Left kidney (tissue), 8 donors: ENCODE measurements around the gene LRRN4. TPM values are rescaled to one million over a fixed set of nuclear protein-coding genes. Genes with fewer than 3 reads are reported as not detected.

ENCODE experiments used
- DNase-seq: peaks from one replicate; pipeline ENCODE4 v3.0.0-alpha.2; 2013
- long read RNA-seq, 8 donors: transcript quantifications; one replicate each; lab custom pipeline, GENCODE V29; 2026
- polyA plus RNA-seq: library from polyadenylated mRNA; unstranded; fragments of 120-200 nt; gene quantifications from one replicate; pipeline ENCODE4 v1.2.1, GENCODE V29; 2013; ENCODE audit not compliant: insufficient read length

LRRN4 gene
- 12.2 TPM for polyA plus RNA-seq
- long read RNA-seq, donor 1, transcript LRRN4-201 (5 exons, 2,692 nt) = major isoform, 5 of 10 reads
- long read RNA-seq, donor 1, partial matches to known transcripts = 5 of 10 reads
- long read RNA-seq, donor 1, other reads (novel, unspliced or antisense) = 0 of 10 reads
- long read RNA-seq, donor 2, transcript LRRN4-201 (5 exons, 2,692 nt) = major isoform, 10 of 10 reads
- long read RNA-seq, donor 2, partial matches to known transcripts = 0 of 10 reads
- long read RNA-seq, donor 2, other reads (novel, unspliced or antisense) = 0 of 10 reads
- long read RNA-seq, donor 3, transcript LRRN4-201 (5 exons, 2,692 nt) = major isoform, 6 of 6 reads
- long read RNA-seq, donor 3, partial matches to known transcripts = 0 of 6 reads
- long read RNA-seq, donor 3, other reads (novel, unspliced or antisense) = 0 of 6 reads
- long read RNA-seq, donor 4 = 0 reads
- long read RNA-seq, donor 5, partial matches to known transcripts = 0 of 3 reads
- long read RNA-seq, donor 5, other reads (novel, unspliced or antisense) = 0 of 3 reads
- long read RNA-seq, donor 6, transcript LRRN4-201 (5 exons, 2,692 nt) = major isoform, 6 of 6 reads
- long read RNA-seq, donor 6, partial matches to known transcripts = 0 of 6 reads
- long read RNA-seq, donor 6, other reads (novel, unspliced or antisense) = 0 of 6 reads
- long read RNA-seq, donor 7, transcript LRRN4-201 (5 exons, 2,692 nt) = major isoform, 11 of 11 reads
- long read RNA-seq, donor 7, partial matches to known transcripts = 0 of 11 reads
- long read RNA-seq, donor 7, other reads (novel, unspliced or antisense) = 0 of 11 reads
- long read RNA-seq, donor 8, partial matches to known transcripts = 0 of 1 reads
- long read RNA-seq, donor 8, other reads (novel, unspliced or antisense) = 0 of 1 reads

DNA sequence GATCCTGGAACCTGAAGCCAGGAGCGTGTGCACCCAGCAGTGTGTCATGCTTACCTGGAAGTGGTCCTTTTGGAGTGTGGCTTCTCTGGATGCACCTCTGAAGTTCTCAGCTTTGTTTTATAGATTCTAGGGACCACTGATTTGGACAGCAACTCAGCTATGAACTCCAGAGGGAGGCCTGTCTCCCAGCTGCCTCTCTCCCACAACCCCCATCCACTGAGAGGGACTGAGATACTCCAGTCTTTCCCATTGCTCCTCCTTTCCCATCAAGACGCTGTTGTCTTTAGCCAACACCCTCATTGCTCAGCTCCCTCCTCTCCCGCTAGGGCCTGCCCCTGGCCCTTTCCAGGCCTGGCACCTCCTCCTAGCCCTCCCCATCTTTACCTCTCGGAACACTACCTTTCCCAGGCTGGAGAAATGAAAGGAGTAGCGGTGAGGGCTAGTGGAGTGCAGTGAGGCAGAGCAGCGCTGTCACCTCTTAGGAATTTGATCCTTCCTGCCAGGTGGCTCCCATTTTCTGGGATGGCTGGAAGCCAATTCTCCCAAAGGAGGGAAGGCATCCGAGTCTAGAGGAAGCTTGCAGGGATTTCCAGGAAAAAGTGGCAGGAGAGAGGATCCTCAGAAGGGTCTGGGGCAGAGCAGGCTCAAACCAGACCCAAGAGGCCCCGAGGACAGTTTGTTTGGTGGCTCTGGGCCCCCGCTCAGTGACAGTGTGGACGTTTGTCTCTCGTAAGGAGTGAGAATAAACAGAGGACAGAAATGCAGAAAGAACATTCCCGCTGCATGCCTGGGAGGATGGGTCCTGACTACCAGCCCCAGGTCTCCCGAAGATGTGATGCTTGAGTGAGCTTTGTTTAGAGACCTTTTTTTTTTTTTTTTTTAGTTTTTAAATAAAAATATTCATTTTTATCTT lies at the start of gene LRRN4:
Gene LRRN4, minus strand, starts transcription at position 285 of the 913 bp plus-strand sequence. CDS start 1,261 bp downstream, outside the sequence.
- DNase-seq = peak; percentile 87

DNA sequence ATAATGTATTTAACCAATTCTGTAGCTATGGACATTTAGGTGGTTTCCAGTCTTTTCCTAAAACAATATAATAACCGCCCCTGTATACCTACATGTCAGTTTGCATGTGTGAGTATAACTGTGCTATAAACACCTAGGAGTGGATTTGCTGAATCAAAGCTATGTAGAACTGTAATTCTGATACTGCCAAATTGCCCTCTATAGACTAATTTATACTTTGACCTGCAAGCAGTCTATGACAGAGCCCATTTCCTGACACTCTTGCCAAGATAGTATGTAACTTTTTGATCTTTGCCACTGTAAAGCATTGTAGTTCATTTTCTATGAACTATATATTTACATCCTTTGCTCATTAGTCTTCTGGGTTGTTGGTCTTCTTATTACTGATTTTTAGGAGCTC lies 49.4 kb upstream of the LRRN4 start:
- no peak for DNase-seq

DNA sequence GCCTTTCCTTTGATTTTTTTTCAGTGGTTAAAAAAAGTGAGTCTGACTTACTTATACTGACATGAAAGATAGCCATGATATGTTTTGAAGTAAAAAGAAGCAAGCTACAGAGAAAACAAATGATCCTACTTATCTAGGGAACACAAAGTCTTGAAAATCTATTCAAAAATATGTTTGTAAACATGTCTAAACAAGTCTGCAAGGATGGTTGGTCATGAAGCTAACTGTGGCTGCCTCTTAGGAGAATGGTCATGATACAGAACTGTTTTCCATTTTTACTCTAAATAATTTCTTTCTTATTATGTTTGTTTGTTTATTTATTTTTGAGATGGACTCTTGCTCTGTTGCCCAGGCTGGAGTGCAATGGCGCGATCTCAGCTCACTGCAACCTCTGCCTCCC lies 47.5 kb upstream of the LRRN4 start:
- DNase-seq = no peak

DNA sequence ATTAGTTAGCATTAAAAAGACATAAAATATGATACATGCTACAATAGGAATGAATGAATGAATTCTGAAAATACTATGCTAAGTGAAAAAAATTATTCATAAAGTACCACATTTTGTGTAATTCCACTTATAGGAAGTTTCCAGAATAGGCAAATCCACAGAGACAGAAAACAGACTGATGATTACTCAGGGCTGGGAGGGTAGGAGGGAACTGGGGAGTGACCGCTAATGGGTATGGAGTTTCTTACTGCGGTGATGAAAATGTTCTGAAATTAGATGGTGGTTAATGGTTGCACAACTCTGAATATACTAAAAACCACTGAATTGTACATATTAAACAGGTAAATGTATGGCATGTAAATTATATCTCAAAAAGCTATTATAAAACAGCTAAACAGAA lies 46.4 kb upstream of the LRRN4 start:
- no peak for DNase-seq

DNA sequence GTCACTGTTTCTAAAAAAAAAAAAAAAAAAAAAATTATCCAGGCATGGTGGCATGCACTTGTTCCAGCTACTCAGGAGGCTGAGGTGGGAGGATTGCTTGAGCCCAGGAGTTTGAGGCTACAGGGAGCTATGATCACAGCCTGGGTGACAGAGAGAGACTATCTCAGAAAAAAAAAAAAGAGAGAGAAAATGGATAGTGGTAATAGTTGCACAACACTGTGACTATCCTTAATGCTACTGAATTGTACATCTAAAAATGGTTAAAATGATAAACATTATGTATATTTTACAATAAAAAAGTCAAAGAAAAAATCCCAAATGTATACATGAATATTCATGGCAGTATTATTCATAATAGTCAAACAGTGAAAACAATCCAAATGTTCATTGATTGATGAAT lies 46.0 kb upstream of the LRRN4 start:
- DNase-seq = no peak

DNA sequence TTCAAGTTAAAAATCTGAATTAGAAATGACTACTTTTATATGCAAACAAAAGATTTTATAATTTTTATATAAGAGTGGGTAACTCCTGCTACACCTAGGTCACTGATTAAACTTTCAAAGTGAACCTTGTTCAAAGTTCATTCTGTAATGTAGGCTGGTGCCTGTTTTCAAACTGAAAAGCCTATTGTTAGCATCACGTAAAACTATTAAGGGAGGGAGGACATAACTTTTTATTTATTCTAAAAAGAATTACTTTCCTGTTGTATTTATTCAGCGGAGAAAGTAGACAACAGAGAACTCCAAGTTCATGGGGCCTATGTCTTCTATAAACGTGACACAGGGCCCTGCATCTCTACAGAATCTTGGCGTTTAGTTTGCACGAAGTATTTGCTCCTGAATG lies 41.5 kb upstream of the LRRN4 start:
- no peak for DNase-seq

DNA sequence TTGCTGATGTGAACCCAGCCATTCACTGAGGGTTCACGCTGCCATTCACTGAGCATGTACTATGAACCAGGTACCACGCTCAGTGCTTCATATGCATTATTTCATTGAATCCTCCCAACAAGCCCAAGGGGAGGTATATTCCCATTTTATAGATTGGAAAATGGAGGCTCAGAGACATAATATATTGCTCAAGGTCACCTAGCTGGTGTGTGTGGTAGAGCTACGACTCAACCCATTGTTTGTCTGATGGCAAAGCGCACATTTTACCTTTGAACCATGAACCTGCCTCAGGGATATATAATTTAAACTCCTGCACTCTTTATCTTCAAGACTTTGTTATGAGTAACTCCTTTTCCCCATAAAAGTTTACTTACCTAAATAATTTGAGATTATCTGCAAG lies 40.7 kb upstream of the LRRN4 start:
- no peak for DNase-seq

DNA sequence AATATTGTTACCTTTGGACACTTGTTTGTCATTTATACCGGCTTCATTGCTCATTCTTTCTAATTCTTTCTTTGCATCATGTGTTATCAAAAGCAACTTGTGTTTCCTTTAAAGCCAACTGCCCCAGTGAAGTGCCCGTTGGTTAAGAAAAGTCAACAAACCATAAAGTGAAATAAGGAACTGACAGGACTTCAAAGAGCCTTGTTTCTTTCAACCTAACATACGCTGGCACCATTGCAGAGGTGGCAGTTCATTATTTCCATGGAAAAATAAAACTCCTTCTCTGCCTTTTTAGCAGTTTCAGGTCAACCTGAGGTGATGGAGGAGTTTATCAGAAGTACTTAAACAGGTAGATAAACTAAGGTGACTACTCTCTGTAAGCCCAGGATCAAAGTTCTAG lies 40.2 kb upstream of the LRRN4 start:
- no peak for DNase-seq

DNA sequence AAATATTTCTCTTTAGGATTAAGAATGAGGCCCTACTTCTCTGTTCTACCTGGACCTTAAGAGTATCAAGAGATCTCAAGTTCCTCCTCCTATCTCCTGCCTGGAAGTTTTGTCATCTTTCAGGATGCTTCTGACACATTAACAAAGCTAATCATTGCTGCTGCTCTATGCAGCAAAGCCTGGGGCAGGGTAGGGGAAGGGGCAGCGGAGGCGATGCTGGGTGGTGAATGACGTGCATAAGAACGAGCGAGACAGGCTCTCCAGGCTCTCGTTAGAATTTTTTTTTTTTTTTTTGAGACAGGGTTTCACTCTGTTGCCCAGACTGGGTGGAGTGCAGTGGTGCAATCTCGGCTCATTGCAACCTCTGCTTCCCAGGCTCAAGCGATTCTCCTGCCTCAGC lies 37.8 kb upstream of the LRRN4 start:
- no peak for DNase-seq

DNA sequence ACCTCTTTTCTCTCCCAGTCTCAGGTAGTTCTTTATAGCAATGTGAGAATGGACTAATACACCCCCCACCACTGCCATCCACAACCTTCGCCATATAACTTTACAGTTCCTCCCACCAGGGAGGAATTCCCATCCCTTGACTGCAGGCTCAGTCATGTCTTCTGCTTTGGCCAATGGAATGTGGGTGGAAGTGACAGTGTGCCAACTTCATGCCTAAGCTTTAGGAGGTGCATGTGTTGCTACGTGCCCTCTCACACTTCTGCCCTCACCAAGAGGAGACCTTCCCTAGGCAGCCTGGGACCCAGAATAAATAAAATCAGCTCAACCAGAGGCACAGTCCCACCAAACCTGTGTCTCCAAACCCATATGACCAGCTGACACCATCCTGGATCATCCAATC lies 33.0 kb upstream of the LRRN4 start:
- DNase-seq = no peak

DNA sequence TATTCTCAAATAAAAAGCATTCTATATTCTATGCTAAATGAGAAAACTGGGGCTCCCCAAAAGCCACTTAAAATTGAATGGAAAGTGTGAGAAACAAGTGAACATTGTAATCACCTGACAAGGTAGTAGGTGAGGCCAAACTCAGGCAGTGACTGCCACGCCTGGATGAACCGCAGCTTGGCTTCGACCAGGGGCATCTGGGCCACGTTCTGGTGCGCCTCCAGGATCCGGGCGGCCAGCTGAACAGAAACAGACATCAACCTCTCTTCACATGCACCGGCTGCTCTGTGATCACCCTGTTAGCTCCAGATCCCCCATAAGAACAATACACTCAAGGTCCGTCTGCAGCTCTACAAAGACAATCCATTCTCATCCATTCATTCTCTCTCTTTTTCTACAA lies 30.1 kb upstream of the LRRN4 start:
- no peak for DNase-seq

DNA sequence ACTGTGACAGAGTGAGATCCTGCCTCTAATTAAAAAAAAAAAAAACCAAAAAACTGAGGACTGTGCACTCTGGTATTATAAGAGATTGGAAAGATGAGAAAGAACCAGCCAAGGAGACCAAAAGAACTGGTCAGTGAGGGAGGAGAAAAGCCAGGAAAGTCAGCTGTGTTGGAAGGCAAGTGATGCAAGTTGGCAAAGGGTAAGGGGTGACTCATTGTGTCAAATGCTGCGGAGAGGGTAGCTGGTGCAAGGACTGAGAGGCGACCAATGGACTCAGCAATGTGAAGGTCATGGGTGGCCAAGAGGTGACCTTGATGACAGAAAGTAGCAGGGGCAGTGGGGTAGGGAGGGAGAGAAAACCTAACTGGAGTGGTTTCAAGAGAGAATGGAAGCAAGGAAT lies 27.4 kb upstream of the LRRN4 start:
- DNase-seq = no peak

DNA sequence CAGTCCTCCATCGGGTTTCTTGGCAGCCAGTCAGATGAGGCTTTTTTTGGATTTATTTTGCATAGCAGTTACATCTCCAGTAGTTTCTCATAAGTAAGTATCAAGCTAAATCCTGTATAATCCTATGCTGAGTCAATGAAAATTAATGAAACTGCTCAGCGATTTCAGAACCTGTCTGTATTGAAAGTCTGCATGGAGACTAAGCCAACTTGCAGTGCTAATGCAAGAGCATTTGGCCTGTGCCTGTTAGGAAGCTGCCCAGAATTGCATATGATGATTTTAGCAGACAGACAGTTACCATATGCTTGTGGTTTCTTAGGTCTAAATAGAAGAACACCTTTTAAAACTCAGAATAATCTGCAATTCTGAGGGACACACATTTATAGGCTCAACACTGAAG lies 25.2 kb upstream of the LRRN4 start:
- no peak for DNase-seq

DNA sequence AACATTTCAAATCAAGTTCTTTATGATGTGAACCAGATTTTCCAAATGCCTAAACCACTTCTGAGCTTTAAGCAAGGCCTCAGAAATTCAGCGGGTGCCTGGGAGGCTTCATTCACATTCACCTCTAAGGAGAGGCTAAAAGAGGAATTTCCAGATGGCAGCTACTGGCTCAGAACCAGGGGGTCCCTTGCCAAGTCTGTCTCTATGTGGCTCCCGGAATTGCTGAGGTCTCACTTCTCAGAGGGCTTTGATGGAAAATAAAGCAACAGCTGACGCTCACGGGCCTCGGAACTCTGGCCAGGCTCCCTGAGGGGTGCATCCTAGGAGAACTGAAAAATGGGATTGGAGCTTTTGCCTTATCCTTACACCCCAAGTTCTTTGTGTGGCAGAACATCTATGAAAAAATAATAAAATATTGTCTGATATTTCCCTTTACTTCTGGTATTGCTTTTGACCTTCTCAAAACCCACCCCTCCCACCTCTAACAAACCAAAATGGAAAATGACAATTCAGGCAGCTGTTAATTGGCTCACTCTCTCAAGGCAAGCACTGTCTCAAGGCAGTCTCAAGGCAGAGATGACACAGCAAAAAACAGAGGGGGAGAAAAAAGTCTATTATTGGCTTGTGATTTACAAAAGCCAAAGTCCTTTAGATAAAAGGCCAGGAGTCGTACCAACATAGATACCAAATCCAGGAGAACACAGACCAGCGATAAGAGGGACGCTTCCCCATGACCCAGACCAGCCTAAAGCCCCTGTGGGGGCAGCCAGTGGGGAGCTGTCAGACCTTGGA lies 21.8 kb upstream of the LRRN4 start:
- no peak for DNase-seq

DNA sequence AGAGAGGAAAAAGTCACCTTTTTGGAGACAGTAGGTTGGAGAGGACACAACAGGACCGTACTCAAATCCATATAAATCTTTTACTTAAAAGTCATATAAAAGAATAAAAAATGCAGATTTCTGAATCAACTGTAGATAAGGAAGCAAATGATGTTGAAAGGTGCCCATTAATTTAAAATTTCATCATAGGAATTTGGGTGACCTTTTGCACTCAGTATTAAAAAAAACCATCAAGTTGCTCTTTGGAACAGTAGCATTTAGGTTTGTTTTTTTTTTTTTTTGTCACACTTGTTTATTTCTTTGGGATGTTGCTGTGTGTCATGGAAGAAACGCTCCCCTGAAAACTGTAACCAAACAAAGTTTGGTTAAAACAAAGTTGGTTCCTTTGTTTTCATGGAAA lies 20.9 kb upstream of the LRRN4 start:
- no peak for DNase-seq

DNA sequence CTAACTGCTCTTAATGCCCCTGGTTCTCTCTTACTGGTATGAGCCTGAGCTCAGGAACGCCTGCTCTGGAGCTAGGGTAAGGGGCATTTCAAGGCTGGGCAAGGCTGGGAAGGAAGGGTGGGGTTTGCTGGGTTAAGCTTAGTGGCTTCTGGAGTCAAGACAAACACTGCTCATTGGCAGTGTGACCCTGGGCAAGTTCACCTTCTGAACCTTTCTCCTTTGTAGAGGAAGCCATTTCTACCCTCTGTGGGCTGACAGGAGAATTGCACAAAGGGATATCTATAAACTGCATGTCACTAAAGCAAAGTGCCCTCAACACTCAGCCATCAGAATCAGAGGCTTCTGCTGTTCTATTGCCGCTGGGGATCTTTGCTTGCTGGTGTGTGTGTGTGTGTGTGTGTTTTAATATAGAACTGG lies 20.3 kb upstream of the LRRN4 start:
- no peak for DNase-seq

DNA sequence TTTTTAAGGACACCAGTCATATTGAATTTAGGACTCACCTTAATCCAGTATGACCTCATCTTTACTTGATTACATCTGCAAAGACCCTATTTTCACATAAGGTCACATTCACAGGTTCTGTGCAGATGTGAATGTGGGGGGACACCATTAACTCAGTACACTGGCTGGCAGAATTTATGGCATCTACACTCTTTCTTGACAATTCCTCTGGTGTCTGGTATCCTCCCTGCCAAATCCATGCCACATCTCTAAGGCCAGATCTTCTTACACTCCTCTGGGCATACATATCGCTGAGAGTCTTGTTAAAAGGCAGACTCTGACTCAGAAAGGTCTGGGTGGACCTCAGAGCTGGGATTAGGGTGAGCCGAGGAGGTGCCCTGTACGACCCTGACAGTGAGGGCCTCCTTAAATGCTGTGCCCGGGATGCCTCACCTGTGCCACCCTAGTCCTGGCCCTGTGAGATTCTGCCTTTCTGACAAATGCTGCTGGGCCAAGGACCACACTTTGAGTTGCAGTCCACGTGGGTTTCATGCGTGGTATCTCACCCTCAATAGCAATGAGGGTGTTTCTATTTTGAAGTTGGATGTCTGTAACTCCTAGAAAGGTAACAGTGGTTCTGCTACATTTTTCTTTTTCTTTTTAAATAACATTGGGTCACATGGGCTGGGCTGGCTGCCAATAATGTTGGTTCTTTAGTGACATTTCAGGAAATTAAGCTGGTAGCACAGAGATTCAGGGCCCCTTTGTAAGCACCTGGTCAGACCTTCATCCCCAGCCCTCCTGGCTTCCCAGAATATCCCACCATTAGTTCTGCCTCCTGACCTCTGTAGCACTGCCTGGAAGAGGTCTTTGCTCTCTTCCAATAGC lies 17.2 kb upstream of the LRRN4 start:
- DNase-seq = no peak

DNA sequence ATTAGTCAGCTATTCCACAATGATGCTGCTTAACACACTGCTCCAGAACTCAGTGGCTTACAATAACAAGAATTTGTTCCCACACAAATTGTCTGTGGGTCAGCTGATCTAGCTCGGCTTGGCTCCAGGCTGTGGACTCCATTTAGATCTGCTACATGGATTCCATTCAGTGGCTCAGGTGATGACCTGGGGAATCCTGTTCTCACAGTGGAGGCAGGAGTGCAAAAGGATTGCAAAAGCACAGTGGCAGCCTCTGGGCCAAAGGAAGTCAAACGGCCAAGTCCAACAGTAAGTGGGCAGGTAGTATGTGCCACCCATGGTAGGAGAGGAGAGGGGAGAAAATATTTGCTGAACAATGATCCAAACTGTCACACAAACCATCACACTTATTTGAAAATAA lies 15.8 kb upstream of the LRRN4 start:
- no peak for DNase-seq

DNA sequence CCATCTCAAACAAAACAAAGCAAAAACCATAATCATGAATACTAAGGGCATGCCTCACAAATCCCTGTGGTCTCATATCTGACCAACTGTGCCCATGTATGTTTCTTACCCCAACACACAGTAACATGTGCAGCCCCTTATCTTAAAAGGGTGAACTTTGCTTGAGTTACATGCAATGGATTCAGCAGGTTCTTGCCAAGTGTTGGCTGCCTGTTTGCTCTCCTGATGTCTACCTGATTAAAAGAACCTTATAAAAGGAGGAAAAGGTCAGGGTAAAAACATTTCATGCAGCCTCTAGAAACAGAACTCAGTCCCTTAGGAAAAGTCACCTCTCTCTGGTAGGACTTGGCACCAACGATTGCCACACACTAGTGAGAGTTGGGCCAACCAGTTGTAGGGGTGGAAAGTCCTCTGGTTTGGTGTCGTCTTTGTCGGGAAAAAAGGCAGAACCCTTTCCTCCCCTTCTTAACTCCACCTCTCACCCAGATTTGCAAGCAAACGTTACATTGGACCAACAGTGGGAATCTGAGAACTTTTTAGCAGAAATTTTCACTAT lies 14.0 kb upstream of the LRRN4 start:
- DNase-seq = no peak

DNA sequence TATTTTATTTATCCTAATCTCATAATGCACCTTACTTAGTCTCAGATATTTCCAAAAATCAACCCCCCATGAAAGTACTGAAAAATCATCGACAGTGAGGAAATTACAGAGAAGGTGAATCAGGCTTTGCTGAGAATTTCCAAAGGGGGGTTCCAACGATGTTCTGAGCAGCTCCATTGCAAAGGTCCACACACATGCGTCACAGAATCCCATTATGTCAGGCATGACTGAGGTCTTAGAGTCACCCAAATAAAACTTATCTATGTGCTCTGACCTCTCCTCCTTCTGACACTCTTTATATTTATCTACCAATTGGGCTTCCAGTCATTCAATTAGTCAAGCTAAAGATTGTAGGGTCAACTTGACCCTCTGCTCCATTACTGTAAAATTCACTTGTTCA lies 12.7 kb upstream of the LRRN4 start:
- no peak for DNase-seq
